GM18873 (cell line): ENCODE results near the gene HIPK2.

Experiments
- ATAC-seq: cut with Tn5 transposase; IDR thresholded peaks from one replicate; pipeline ENCODE4 v1.9.1; 2021; ENCODE audit warnings: mild to moderate bottlenecking, moderate library complexity, moderate number of reproducible peaks; ENCODE audit not compliant: unreplicated experiment, low FRiP score

Gene HIPK2

DNA sequence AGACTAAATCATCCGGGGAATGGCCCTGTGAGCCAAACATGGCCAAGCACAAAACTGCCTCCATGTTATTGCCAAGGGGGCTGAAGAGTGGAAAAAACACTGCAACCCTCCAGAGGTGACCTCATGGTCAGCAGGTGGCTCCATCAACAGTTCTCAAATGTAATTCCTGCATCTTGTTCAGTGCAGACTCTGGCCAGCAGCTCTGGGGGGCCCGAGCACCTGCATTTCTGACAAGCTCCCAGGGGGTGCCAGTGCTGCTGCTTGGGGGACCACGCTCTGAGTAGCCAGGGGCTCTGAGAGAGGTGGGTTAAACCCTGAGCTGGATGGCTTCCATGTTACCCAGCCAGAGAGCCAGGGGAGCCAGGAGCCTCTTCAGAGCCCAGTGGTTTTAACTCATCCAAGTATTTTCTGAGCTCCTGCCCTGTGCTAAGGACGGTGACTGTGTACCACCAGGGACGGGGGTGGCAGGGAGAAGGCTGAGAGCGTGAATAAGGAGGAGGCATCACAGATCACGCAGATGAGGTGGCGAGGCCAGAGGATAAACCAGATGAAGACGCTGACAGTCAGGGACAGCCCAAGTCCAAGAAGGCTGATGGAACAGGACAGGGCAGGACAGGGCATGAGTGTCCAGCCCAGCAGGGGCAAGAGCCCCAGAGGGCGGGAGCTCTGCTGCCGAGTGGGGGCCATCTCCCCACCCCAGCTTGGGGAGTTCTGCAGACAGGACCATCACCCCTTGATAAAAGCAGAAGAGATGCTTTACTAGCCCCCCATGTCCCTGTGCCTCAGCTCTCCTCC, 201.4 kb downstream of the HIPK2 start:
- ATAC-seq = no peak

DNA sequence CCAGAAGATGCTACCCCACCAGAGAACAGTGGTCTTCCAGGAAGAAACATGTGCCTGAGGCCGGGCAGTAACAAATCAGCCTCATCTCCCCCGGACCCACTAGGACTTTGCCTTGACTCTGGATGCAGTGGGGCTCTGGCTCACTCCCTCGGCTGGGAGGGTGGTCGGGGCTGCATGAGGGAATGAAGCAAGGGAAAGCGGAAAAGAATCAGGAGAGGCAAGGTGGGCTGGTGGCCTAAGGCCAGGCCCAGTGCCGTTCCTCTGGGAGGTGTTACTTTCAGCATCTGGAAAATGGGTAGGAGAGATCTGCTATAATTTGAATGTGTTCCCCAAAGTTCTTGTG, 202.5 kb downstream of the HIPK2 start:
- no peak for ATAC-seq

DNA sequence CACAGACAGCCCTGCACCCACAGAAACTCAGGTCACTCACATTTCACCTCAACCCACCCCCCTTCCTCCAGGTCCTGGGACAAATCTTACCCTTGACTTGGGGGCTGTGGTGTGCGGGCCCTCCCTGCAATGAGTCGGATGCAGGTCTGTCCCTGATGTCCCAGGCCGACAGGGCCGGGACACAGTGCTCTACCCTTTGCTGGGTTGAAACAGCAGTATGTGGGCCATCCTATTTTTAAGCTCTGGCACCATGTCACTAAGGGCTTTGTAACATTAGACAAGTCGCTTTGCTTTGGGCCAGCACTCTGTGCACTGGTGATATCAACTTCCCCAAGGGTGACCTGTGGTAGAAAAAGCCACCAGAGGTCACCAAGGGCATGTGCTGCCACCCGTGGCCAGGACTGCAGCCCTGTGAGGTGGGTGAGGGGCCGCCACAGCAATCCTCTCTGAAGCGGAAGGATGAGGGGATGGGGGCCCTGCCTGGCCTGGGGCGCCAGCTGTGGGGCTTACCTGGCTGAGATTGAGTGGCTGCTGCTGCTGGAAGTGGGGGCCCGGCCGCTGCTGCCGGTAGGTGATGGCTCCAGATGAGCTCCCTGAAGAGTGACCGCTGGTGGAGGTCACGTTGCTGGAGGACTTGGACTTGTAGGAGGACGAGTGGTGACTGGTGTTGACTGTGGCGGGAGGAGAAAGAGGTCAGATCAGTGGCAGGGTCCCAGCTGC, 203.0 kb downstream of the HIPK2 start:
- no peak for ATAC-seq

DNA sequence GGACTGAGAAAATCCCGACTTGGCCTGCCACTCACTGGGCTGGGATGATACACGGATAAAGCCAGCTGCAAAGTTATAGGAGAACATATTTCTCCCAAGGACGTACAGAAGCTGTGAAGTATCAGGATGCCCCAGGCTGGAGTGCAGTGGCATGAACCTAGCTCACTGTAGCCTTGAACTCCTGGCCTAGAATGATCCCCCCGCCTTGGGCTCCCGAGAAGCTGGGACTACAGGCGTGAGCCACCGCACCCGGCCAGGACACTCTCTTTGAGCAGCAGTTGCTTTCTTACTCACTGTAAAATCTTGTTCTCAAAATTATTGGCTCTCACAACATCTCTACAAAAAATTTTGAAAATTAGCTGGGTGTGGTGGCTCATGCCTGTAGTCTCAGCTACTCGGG, 203.9 kb downstream of the HIPK2 start:
- ATAC-seq = no peak

DNA sequence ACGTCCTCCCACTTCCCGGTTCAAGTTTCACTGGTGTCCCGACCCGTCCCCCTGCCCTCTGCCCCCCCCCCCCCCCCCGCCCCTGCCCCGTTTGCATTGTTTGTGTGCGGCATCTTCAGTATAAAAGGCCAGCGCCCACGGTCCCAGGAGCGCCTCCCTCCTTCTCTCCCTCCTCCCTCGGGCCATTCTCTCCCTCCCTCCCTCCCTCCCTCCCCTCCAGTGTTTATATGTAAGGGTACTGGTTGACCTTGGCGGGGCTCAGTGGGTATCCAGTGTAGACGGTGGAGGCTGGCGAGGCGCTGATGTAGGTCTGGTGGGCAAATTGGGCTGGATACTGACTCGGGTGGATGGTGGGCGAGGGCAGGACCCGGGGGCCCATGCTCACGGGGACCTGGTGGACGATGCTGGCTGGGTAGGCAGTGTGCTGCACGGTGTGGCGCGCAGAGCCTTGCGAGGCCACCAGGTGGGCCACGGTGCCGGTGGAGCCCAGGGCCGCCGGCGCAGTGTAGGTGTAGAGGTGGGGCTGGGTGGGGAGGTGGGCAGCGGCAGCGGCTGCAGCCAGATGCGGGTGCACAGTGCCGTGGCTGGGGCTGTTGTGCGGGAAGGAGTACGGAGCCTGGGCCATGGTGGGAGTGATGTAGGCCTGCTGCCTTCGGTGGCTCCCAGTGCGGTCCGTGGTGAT, 205.0 kb downstream of the HIPK2 start:
- no peak for ATAC-seq

DNA sequence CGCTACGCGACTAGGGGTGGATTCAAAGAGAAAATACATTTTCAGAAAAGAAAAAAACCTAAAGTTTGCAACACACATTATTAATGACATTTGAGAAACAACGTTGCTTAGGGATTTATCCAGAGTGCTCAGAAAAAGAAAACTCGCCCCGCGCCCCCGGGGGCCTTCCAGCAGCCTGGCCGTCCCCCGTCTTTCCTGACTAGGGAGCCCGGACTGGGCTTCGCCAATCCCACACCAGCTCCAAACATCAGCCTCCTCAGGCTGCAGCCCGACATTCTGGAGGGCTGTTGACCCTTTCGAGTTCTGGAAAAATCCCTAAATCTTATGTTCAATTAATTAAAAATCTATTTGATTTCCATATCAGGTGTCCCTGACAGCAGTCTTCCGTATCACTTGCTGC, 205.7 kb downstream of the HIPK2 start:
- no peak for ATAC-seq

DNA sequence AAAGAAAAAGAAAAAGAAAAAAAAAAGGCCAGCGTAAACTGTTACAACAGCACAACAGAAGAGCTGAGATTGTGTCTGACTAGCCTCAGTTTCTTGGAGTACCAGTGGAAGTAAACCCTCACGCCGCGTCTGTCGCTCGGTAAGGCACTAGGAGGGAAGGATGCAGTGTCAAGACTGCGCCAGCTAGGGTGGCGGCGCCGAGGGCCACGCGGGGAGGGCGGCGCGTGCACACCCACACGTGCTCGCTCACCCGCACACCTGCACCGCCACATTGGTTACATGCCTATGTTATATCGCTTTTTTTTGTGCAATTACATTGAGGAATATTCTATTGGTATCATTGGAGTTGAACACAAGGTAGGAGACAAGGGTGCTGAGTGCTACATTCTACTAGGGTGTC, 206.1 kb downstream of the HIPK2 start:
- no peak for ATAC-seq

DNA sequence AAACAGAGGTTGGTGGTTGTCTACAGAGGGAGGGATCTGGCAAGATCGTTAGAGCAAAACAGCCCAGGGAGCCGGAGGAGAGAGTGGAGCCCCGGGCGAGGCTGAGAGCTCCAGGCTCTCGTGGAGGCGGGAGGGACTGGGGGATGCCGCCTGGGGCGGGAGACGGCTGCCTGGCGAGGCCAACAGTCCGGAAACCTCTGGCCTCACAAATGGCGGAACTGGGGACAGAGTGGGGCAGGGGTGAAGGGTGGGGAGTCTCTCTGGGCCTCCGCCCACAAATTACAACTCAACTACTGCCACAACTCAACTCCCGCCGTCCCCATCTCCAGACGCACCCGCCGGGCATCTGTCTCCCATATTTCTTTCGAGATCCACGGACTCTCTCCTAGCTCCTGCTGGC, 206.6 kb downstream of the HIPK2 start:
- no peak for ATAC-seq

DNA sequence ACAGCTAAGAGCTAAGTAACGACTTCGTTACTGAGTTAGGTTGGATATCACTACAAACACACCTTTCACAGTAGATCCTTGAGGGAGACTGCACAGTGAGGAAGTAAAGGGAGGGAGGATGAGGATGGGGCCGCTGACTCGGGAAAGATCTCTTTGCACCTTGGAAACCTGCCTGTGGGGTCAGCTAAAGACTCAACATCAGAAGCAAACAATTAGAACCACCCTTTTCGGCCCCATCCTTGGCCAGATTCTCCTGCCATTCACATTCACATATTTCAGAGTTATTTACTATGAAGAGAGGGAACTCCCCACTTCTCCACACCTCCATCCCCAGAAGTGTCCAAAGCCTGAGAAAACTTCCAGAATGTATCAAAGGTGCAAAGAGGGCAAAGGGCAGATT, 207.2 kb downstream of the HIPK2 start:
- ATAC-seq = no peak

DNA sequence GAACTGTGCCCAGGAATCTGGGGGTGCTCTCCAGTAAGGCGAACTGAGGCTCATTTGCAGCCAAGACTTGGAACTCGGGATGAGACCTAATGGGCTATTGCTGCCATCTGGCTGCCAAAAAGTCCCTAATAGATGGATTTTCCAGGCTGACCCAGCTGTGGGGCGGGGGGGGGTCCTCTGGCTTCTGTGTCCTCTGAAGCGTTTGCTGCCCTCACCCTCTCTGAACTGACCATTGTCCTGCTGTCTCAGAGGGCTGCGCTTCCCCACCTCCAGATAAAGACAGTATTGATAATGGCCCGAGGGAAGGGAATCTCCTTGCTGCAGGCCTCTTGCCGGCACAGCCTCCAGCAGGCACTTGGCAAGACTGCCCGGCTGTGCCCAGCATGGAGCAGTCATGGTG, 207.7 kb downstream of the HIPK2 start:
- no peak for ATAC-seq

DNA sequence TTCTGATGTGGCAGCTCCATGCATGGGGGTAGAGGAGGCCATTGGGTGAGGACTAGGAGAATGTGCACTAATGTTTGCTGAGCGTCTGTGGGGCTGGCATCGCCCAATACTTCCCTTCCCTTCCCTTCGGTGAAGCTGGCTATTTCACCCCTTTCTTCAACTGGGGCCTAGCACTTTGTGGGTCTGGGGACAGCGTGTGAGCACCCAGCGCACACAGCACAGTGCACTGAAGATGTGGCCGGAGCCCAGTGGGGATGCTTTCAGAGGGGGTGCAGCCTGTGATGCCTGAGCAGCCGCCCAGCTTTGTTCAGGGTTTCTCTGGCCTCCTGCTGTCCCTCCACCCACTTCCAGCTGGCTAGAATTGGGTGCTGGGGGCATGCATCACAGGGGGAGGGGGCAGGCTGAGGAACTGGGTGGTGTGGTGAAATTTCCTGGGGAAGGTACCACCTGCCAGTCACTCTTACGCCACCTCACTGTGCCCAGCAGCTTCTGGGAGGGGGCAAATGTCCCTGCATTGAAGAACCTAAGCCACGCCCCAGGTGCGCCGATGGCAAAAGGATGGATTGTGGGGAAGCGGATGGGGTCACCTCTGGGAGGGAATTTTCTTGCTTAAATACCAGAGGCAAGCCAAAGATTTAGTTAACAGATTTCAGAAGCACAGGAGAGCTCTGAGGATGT, 208.8 kb downstream of the HIPK2 start:
- ATAC-seq = no peak

DNA sequence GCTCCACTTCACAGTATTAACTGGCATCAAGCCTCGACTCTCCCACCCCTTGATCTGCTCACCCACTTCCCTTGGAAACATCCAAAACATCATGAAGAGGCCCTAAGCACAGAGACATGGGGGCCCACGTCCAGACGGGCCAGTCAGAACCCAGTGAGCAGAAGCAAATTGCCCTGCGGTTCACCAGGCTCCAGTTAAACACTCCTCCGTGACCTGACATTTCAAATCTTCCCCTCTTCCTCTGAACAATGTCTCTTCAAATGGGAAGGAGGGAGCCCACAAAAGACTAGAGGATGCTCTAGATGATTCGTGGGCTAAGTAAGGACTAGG, 209.5 kb downstream of the HIPK2 start:
- no peak for ATAC-seq

DNA sequence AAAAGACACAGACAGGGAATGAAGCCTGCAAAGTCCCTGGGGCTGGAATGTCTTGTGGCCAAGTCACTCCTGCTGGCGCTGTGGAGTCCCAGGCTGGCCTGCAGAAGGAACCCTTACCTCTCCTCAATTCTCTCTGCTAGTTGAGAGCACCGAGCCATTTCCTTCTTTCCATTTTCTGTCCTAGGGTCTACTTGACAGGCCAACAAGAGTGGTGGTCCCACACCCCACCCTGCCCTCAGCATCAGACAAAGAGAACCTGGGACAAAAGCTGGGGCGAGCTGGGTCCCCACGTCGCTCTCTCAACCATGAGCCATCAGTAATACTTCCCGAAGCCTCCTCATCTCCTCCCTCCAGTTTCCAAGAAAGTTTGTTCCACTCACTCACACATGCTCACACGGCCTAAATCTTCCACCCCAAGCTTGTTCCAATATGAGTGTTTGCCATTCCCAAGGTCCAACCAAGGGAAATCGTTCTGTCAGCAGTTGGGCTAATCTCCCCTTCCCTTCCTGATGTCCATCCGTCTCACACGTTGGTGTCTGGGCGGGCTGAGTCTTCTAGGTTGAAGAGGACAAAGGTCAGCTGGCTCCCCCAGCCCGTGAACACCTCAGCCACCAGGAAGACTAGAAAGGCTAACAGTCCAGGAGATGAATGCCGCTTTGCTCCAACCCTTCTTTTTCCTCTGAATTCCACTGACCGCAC, 210.0 kb downstream of the HIPK2 start:
- ATAC-seq = no peak

DNA sequence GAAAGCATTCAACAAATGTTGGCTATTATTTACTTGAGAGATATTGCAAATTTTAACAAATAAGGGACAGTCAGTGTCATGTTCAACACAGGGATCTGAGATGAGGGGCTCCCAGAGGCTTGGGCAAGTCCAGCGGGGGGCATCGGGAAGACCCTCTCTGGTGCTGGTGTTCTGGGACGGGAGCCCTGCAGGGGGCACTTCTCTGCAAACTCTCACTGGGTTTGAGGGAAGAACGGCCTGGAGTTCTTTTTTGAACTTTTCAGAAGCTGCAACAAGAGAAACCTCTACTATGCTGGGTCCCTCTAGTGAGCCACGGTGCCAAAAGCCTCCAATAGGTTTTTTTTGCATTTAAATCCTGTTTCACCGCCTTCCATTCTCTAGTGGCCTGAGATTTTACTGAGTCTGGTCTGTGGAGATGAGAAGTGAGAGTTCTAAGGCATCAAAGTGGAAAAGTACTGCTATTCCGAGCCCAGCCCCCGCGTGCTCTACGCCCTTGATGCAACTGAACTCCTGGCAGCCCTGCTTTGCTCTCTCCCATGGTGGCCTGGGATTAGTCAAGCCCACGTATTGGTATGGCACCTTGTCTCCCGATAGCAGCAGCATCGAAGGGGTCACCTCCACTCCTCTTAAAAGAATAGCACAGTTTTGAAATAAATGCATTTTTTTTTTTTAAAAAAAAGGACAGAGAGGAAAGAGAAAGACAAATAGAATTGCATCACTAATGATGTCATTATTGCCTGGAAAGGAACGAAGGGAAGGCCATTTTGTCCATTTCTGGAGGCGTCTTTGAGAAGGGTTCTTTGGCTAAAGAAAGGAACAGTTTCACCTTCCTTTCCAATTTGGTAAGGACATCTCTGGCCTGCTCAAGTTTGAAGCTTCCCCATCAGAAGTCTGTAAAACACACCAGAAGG, 210.8 kb downstream of the HIPK2 start:
- no peak for ATAC-seq

DNA sequence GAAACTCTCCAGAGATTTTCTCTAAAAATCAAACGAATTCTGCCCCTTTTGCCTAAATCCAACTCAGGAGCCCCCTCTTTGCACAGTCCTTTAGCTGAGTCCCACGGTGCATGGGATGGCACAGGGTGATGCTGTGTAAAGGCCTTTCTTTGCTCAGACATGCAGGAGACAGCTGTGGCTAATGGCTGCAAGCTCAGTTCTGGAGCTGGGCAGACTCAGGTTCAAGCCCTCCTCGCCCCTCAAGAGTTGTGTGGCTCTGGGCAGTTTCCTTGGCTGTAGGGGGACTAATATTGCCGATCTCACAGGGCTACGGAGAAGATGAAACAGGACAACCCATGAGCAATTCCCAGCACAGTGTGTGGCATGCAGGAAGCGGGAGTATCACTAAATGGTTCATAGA, 211.7 kb downstream of the HIPK2 start:
- ATAC-seq = no peak

DNA sequence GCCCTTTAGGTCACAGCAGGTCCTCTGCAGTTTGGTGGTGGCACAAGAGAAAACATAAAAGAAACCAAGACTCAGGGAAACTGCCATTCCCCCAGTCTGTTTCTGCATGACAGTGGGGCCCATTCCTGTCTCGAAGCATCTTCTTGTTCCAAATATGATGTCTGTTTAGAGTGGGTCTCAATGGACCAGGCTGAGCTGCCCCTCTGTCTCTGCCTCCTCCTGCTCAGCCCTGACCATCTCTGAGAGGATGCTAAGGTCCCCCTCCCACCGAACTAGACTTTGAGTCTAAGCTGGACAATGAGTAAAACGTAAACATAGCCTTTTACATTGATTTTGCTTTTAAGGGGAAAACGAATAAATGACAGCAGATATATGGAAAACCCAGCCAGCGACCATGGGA, 213.9 kb downstream of the HIPK2 start:
- no peak for ATAC-seq

DNA sequence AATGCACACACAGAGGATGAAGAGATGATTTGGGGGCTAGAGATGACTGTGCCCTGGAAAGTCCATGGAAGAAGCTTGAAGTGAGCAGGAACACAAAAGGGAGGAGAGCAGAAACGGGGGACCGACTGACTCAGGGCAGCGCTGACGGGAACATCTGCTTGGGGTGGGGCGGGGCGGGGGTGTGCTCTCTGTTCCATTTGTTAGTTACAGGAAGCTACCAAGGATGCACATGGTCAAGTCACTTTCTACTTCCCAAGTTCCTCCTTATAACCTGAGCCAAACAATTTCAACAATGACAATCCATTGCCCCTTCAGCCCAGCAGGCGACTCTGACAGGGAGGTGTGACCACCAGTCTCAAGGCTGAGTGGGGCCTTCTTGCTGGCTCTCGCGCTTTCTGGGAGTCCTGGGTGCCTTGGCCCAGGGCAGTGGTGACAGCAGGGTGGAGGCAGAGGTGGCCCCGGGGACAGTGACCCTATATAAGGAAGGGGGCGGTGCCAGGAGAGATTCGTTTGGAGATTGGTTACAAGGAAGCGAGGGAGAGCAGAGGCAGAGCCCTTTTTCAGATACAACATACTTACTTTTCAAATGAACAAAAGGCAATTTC, 214.7 kb downstream of the HIPK2 start:
- ATAC-seq = no peak

DNA sequence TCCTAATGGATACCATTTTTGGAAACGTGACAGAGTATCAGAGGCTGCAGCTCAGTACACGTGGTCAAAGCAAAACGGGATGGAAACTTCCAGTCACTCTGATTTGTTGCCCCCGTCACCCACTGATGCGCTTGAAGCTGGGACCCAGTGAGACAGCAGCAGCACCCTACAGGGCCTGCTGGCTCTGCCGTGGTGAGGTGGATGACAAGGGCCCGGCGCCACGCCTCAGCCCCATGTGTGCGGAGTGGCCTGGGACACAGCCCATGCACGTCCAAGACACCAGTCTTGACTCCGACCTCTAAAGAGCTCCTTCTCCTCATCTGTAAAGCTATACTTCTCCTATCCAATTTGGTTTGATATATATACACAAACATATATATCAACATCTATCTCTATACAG, 215.3 kb downstream of the HIPK2 start:
- ATAC-seq = no peak

DNA sequence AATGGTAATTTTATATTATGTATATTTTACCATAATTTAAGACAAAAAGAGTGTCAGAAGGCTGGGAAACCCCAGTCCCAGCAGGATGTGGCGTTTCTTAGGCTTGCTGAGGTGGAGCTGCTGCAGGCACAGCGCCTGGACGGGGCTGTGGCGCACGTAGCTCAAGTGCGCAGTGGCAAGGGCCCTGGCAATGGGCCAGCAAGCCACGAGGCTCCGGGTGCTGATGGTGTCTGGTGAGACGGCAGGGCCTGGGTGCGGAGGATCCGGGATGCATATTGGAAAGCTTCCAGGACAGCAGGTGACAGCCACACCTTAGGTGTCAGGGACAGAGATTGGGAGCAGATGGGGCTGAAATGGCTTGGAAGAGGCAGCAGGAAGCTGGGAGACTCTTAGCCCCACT, 217.1 kb downstream of the HIPK2 start:
- ATAC-seq = no peak
